ENCODE measurements around the gene TGFBR3.

DNA sequence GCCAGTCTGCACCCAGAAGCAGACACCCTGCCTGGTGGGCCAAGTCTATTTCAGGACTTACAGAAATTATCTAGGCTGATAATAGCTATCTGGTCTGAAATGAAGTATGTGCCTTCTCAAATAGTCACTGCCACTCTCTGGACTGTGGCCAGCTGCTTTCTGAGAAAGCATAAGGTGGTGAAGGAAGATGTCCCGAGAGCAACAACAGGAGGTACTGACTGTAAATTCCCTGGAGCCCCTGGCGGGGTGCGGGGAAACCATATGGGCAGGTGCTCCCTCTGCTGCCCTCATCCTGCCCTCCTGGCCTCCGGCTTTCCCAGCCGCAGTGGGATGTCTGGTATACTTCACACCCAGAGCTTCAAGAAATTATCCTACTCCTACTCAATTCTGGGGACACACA lies 86.8 kb downstream of the TGFBR3 start:
- TF ChIP-seq POLR2A (IDR thresholded peaks at IDR 0.05), result no peak
- TF ChIP-seq, protein P1, sequence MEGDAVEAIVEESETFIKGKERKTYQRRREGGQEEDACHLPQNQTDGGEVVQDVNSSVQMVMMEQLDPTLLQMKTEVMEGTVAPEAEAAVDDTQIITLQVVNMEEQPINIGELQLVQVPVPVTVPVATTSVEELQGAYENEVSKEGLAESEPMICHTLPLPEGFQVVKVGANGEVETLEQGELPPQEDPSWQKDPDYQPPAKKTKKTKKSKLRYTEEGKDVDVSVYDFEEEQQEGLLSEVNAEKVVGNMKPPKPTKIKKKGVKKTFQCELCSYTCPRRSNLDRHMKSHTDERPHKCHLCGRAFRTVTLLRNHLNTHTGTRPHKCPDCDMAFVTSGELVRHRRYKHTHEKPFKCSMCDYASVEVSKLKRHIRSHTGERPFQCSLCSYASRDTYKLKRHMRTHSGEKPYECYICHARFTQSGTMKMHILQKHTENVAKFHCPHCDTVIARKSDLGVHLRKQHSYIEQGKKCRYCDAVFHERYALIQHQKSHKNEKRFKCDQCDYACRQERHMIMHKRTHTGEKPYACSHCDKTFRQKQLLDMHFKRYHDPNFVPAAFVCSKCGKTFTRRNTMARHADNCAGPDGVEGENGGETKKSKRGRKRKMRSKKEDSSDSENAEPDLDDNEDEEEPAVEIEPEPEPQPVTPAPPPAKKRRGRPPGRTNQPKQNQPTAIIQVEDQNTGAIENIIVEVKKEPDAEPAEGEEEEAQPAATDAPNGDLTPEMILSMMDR (IDR thresholded peaks at IDR 0.05), result no peak
- no peak for TF ChIP-seq POLR2AphosphoS5 (IDR thresholded peaks at IDR 0.05)
- TF ChIP-seq EP300 (IDR thresholded peaks at IDR 0.05), result no peak
